ELF-1 (cell line): ENCODE results near the gene USP47.
A peak's percentile ranks its signal among the peaks of the same experiment; 100 is the strongest.
"Not testable (repeated sequence)": the region's sequence is repeated elsewhere in the genome, so short reads cannot be mapped to it uniquely, and the experiment has no call there.

ENCODE experiments used
- DNase-seq: peaks from one replicate; pipeline ENCODE4 v3.0.0-alpha.2; 2016; ENCODE audit warnings: low read depth, low spot score

Gene USP47

DNA sequence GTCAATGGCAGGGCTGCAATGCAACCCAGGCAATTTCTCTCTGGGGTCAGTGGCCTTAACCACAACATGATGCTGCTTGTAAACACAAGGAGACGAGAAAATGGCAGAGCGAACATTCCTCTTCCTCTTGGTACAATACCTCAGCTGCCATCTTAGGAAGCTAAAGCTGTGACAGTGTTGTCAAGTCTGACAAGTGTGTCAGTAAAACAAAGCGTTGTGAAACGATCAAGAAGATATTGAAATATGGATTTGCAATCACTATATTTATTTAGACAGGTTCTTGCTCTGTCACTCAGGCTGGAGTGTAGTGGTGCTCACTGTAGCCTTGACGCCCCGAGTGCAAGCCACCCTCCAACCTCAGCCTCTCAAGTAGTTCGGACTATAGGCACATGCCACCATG, 14.5 kb upstream of the USP47 start:
- no peak for DNase-seq

DNA sequence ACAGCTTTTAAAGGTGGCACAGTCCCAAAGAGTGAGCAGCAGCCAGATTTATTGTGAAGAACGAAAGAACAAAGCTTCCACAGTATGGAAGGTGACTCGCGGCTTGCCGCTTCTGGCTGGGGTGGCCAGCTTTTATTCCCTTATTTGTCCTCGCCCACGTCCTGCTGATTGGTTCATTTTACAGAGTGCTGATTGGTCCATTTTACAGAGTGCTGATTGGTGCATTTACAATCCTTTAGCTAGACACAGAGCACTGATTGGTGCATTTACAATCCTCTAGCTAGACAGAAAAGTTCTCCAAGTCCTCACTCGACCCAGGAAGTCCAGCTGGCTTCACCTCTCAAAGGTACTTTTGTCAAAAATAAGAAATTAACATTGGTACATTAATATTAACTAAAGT, 10.4 kb upstream of the USP47 start:
- not testable (repeated sequence) for DNase-seq

DNA sequence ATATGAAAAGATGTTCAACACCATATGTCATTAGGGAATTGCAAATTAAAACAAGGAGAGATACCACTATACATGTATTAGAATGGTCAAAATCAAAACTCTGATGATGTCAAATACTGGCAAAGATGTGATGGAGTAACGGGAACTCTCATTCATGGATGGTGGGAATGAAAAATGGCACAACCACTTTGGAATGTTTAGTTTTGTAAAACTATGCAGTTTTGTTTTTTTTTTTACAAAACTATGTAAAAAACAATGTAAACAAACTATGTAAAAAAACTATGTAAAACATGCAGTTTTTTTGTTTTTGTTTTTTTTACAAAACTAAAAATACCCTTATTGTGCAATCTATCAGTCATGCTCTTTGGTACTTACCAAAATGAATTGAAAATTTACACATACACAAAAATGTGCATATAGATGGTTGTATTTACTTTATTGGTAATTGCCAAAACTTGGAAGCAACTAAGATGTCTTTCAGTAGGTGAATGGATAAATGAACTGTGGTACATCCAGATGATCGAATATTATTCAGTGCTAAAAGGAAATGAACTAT, 5.0 kb upstream of the USP47 start:
- no peak for DNase-seq

DNA sequence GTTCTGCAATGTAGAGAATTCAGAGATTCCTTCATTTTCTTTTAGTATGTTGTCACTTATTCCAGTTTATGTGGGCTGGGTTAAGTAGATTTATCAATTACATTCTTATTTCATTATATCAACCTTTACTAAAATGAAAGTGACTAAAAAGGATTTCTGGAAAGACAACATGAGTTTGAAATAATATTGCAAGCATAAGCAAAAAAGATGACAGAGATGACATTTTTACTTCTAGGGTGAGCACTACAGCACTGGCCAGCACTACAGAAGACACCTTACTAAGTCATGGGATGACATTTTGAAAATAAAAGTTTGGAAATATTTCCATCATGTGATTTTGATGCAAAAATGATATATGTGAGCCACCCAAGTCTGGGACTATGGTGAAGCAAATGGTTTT, 2.1 kb upstream of the USP47 start:
- no peak for DNase-seq

DNA sequence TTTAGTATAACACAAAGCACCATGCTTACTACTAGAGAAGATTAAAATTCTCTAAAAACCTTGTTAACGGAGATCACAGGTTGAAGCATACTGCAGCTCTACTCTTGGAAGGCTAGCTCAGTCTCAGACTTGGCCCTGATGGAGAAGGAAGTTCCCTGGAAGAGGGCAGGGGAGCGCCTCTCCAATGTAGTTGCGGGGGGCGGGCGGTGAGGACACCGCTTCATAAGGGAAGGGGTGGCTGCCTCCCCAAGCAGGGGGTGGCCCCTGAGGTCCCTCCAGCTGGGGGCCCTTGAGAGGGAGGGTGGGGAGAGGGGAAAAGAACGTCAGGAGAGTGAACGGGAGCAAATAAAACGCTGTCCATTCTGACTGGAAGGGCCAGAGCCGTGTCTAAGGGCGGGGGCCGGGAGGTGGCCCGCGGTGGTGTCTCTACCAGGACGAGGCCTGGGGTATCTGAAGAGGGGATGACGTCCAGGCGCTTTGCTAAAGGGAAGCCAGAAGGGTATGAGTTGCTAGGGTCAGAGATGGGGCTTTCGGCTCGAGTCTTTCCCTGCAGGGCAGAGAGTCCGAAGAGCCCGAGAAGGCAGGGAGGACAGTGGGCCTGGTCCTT, 553 bp upstream of the USP47 start:
- no peak for DNase-seq

DNA sequence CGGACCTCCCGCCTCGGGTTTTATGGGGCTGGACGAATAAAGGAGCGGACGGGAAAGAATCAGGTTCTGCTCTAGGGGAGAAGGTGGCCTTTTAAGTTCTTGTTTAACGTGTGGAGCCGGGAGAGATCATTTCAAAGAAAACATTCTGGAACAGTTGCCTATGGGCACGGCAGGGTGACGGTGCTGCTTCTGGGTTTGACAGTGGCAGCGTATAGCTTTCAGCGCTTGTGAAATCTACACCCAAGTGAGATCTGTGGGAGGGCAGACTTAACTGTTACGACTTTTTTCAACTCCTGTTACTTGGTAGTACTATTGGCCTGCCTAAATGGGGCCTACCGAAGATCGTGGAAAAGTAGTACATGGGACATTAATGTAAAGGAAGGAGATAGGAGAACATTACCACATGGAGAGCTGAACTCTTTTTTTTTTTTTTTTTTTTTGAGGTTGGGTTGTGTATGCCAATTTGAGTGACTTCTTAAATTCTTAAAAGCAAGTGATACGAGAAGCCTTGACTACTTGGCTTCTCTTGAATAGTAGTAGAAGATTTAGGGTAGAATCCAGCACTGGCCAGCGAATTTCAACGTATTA, 743 bp downstream of the USP47 start:
- peak; percentile 70 for DNase-seq

DNA sequence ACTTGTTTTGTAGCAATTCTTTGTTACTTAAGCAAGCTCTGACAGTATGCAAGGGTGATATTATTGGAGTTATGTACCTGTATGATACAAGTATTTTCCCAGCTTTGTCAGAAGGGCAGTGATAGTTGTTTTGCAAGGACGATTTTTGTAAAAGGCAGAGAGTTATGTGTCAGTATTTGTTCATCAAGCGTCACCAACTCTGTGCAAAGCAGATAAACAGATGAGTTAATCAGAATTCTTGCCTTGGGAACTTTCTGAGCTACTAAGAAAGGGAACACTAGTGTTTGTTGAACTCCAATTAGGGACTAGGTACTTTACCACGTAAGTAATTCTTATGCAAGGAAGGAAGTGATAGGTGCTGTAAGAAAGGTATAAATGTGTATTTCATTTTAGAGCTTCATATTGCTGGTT, 1.4 kb downstream of the USP47 start:
- no peak for DNase-seq

DNA sequence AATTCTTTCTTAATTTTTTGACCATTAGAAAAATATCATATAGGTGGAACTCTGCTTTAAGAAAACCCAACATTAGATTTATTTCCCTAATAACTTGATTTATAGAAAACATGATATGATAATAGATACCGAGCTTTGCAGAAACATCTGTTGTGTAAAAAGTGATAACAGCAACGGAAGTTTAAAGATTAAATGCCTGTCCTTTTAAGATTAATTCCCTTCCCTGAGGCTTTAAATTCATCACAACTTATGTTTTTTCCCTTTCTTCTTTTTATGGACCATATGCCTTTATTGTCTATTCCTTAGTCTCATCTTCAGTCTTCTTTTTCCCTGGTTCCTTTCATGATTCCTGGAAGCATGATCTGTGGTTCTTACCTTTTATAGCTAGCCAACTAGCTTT, 1.9 kb downstream of the USP47 start:
- DNase-seq, result no peak

DNA sequence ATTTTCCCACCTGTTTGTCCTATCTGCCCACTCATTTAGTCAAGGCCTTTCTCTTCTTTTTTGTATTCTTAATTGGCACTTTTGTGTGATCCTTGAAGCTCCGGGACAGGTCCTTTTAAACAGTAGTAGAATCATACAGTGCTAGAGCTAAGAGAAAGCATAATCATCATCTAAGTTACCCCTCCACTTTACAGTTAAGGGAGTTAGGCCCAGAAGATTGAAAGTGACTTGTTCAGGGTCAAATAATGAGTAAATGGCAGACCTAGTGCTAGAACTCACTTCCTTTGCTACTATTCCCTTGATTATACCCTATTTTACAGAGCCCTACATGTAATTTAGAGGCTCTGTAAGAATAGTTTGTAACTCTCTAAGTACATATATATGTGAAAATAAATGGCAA, 2.5 kb downstream of the USP47 start:
- no peak for DNase-seq

DNA sequence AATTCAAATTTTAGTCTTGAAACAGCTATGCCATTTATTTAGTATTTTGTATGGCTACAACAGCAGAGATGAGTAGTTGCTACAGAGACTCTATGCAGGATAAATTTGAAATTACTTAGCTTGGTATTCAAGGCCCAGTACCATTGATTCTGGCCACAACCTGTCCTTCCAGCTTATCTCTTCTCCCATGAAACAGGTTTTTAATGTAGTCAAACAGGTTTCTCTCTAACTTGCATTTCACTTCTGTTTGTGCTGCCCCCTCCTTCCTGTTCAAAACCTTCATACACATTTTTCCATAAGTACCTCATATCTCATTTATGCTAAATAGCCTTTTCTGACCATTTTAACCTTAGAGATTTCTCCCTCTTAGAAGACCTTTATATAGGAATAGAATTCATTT, 3.3 kb downstream of the USP47 start:
- DNase-seq, result peak; percentile 18

DNA sequence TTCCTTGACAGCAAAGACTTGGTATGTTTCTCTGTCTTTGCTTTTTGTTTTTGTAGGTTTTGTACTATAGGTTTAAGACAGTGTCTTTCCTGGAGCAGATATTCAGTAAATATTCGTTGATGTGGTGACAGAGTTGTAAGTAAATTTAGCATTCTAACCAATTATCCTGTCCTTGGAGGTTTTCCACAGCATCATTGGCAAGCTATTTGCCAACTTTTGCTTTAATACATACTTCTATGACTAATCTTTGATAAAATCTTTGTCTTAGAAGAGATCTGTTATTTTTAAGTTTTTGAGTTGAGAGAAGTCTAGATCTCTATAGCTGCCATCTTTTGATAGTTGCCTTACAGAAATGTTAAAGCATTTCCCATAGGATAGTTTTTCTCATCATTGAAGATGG, 3.8 kb downstream of the USP47 start:
- DNase-seq, result no peak

DNA sequence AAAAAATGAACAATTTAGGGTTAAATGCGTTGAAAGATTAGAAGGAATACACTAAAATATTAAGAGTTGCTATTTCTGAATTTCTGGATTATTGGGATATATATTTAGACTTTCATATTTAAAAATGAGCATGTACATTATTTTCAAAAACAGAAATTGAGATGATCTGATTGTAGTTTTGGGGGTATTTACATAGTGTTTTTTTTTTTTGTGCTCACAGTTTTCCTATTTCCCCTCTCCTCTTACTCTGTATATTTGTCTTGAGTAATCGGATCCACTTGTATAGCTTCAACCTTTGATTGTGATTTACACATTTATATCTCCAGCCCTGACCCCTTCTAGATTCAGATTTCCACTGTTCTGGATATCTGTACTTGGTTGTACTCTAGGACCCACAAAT, 5.3 kb downstream of the USP47 start:
- no peak for DNase-seq

DNA sequence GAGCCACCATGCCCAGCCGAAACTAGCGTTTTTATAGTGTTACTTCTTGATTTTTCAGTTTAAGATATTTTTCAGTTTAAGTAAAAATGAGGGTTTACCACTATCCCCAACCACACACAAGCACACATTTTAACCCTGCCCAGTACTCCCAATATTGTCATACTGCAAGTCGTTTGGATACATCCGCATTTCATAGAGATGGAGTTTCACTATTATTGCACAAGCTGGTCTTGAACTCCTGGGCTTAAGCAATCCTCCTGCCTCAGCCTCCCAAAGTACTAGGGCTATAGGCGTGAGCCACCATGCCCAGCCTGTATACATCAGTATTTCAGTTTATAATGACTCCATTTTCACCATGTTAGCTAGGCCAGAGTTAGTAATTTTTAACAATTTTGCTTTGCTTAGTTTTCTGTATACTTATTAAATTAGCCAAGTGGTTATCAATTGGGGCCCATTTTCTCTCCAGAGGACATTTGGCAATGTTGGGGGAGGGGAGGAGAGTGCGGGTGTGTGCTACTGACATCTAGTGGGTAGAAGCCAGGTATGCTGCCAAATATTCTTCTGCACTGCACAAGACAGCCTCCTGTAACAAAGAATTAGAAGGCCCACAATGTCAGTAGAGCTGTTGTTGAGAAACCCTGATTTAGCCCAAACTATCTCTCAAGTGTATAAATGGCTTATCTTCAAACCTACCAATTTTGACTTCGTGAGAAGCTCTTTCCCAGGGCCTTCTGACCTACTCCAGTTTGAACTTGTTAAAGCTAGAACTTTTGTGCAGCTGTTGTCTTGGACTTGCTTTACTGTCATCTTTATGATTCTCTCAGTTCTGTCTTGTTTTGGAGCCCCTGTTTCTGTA, 7.3 kb downstream of the USP47 start:
- DNase-seq, result peak; percentile 72

DNA sequence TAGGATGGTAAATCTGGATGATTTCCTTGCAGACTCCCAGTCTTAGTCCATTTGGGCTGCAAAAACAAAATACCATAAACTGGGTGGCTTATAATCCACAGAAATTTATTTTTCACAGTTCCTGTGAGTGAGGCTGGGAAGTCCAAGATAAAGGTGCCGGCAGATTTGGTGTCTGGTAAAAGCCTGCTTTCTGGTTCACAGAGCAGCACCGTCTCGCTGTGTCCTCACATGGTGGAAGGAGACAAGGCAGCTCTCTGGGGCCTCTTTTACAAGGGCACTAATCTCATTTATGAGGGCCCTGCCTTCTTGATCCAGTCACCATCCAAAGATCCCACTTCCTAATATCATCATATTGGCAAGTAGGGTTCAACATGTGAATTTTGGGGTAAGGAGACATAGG, 8.9 kb downstream of the USP47 start:
- DNase-seq, result no peak

DNA sequence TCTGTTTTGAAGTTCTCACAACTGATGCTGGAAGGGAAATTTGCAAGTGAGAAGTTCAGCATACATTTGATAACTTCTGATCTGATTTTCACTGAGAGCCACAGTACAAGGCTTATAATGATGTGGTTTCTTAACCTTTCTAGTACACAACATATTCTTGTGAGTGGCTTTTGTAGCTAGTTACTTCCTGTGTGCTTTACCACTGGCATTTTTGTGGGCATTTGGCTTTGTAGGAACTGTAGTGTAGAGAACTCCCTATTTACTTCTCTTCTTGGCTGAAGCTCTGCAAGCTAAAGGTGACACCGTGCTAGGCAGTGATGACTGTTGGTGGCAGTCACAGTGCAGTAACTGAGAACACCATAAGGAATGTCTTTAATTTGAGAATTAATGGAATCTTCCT, 14.9 kb downstream of the USP47 start:
- DNase-seq, result no peak

DNA sequence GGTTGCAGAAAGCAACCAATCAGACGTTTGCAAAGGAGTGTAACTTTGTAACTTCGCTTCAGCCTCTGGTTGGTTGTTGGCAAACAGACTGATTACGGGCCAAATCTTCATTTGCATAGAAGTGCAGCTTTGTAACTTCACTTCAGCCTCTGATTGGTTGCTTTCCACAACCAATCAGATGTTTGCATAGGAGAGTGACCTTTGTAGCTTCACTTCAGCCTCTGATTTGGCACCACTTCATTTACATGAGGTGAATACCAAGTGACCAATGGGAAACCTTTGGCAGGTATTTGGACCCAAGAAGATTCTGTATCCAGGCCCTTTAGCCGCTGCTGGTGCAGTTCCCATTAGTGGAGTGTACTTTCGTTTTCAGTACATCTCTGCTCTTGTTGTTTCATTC, 16.0 kb downstream of the USP47 start:
- no peak for DNase-seq

DNA sequence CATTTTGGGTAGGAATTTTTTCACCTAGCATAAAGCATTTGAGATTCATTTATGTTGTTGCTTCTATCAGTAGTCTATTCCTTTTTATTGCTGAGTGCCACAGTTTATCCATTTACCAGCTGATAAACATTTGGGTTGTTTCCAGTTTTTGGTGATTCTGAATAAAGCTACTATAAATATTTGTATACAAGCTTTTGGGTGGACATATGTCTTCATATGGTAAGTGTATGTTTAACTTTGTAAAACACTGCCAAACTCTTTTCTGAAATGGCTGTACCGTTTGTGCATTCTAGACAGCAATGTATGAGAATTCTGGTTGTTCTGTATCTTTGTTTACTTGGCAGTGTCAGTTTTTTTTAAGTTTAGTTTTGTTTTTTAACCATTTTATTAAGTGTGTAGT, 16.9 kb downstream of the USP47 start:
- DNase-seq, result no peak

DNA sequence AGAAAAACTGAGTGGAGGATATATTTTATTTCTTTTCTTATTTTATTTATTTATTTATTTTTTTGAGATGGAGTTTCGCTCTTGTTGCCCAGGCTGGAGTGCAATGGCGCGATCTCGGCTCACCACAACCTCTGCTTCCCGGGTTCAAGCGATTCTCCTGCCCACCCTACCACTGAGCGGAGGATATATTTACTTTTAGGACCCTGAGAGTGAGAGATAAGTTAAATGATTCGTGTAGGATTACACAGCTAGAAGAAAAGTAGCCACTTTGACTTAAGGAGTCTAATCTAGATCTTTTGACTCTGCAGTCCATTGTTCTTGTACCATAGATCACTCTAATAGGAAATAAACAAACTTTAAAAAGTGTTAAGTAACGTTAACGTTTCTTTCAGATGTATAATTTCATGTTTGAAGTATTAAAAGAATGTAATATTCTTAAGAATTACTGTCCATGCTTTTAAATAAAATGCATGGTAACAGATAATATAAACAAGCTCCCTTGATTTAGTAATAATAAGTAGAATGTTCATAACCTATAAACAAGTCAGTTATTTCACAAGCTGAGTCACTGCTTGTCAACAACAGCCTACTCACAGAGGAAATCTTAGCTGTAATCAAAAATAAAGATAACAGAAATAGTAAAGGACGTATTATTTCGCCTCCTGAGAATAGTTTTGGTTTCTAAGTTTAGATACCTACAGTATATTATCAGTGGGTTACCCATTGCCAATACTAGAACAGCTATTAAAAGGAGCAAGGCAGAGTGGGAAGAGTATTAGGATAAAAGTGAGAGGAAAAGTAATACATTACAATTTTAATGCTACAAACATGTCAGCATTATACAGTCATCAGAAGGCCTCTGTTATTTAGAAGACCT, 18.6 kb downstream of the USP47 start:
- DNase-seq, result no peak

DNA sequence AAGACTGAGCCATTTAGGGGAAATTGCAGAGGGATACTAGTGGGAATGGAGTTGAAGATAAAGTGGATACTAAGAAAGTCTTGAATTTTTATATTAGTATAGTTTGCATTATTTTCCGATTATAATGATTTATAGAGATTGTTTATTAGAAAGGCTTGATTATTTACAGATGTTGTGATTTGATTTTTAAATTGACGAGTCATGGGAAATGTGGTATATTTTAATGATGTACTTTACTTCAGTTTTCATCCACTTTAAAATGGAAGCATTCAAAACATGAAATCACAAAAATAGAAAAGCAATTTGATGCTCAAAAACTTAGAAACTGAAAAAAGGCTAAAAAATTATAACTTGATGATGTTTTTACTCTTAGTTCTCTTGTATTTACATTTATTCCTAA, 21.2 kb downstream of the USP47 start:
- no peak for DNase-seq

DNA sequence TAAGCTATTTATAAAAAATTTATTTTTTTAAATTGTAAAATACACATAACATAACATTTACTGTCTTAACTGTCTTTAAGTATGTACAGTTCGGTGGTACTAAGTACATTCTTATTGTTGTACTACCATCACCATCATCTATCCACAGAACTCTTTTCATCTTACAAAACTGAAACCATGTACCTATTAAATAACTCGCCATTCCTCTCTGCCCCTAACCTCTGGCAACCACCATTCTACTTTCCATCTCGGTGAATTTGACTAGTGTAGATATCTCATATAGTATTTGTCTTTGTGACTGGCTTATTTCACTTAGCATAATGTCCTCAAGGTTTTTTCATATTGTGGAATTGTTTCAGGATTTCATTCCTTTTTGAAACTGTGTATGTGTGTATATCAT, 22.6 kb downstream of the USP47 start:
- no peak for DNase-seq

DNA sequence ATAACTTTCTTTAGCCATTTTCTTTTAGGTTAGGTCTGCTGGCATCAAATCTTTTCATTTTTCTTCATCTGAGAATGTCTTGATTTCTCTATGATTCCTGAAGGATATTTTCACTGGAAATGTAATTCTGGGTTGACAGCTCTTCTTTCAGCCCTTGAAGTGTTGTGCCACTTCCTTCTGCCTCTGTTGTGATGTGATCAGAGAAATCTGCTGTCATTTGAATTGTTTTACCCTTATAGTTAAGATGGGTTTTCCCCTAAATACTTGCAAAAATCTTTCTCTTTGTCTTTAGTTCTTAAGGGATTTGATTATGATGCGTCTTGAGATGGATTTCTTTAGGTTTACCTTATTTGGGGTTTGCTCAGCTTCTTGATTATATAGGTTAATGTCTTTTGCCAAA, 23.0 kb downstream of the USP47 start:
- no peak for DNase-seq

DNA sequence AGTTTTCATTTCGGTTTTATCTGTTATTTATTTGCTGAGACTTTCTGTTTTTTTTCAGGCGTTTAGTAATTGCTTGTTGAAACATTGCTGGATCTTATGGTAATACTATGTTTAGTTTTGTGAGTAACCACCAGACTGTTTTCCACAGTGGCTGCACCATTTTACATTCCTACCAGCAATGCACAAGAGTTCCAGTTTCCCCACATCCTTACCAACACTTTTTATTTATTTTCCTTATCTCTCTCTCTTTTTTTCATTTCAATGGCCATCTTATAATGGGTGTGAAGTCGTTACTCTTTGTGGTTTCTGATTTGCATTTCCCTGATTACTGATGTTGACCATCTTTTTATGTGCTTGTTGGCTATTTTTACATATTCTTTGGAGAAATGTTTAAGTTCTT, 23.7 kb downstream of the USP47 start:
- no peak for DNase-seq
